ENCODE data around the gene DNAJB14. TPM values are rescaled to one million over a fixed set of nuclear protein-coding genes. Genes with fewer than 3 reads are reported as not detected.

The DNAJB14 gene
- polyA plus RNA-seq, 1 experiment, result 21.3 TPM

DNA sequence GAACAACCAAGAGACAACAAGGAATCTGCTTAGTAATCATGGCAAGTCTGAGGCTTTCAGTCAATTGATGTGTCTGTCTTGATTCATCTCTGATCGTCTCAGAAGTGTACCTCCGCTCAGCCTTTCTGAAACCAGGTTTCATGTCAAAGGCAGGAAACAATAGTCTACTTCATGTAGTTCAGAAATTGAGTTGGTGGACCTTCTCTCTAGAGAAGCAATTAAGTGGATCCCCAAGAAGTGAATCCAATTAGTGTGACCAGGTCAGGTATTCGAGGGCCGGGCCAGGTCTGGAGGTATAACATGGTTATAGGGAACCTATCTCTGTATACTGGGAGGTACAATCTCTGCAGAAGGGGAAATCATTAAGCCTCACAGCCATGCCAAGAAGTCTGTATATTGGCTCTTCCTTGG is 97.8 kb downstream of the DNAJB14 start:
- POLR2A ChIA-PET, result no interaction called here
- no peaks in the 10 kb centered on the region for H3K9me3 ChIP-seq (ENCODE audit: control insufficient read depth, insufficient read depth, low read length)
- H3K4me3 ChIP-seq (ENCODE audit: low read depth, low read length), result no peak overlapping the region
- no peak overlapping the region for H3K27ac ChIP-seq (ENCODE audit: low read depth, low read length)
- no peak for DNase-seq (ENCODE audit: low read depth, low spot score)
- CTCF ChIA-PET, result no interaction called here
- H3K27me3 ChIP-seq (ENCODE audit: control insufficient read depth, insufficient read depth, low read length), result peaks cover 5% of the 10 kb centered on the region
- TF ChIP-seq, protein P1, sequence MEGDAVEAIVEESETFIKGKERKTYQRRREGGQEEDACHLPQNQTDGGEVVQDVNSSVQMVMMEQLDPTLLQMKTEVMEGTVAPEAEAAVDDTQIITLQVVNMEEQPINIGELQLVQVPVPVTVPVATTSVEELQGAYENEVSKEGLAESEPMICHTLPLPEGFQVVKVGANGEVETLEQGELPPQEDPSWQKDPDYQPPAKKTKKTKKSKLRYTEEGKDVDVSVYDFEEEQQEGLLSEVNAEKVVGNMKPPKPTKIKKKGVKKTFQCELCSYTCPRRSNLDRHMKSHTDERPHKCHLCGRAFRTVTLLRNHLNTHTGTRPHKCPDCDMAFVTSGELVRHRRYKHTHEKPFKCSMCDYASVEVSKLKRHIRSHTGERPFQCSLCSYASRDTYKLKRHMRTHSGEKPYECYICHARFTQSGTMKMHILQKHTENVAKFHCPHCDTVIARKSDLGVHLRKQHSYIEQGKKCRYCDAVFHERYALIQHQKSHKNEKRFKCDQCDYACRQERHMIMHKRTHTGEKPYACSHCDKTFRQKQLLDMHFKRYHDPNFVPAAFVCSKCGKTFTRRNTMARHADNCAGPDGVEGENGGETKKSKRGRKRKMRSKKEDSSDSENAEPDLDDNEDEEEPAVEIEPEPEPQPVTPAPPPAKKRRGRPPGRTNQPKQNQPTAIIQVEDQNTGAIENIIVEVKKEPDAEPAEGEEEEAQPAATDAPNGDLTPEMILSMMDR (IDR thresholded peaks at IDR 0.05; ENCODE audit: low read depth, low read length), result no peak

DNA sequence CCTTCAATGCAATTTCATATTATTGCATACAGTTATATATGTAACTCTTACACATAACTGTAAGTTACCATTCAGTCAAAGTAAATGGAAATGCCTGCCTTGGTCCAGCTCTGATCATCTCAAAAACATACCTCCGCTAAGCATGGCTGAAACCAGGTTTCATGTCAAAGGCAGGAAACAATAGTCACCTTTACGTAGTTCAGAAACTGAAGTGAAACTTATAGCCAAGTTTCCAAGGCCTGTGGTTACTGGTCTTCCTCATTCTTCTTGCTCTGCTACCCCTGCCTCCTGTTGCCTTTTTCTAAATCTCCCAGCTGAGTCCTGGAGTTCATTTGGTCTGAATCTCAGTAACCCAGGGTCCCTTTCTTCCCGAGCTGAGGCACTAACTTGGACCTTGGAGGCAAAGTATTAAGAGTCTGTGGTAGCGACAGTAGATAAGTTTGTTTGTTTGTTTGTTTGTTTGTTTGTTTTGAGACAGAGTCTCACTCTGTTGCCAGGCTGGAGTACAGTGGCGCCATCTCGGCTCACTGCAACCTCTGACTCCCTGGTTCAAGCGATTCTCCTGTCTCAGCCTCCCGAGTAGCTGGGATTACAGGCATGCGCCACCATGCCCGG is 98.9 kb downstream of the DNAJB14 start:
- Histone ChIP-seq H3K27me3 (ENCODE audit: control insufficient read depth, insufficient read depth, low read length) (peaks cover 4% of the 10 kb centered on the region), H3K4me3 (ENCODE audit: low read depth, low read length) (no peak overlapping the region), H3K27ac (ENCODE audit: low read depth, low read length) (no peak overlapping the region), H3K9me3 (ENCODE audit: control insufficient read depth, insufficient read depth, low read length) (no peaks in the 10 kb centered on the region)
- TF ChIP-seq, protein P1 (IDR thresholded peaks at IDR 0.05; ENCODE audit: low read depth, low read length), result no peak
- DNase-seq (ENCODE audit: low read depth, low spot score), result no peak
- ChIA-PET POLR2A (no interaction called here), CTCF (no interaction called here)

DNA sequence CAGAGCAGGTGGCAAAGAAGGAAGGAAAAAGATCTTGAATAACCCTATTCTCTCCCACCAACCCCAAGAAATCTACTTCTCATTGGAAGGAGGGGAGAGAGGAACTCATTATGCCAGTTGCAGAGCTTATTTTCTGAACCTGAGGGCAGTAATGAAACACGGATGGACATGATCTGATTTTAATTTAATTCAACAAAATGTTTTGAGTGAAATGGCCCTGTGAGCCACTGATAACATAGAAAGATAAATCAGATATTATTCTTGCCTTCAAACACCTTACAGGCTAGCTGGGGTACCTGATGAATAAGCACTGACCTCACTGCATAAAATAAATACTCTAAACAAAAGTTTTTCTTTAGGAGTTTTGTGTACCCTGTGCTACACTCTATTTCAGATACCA is 99.5 kb downstream of the DNAJB14 start:
- ChIA-PET CTCF (no interaction called here), POLR2A (no interaction called here)
- no peak for DNase-seq (ENCODE audit: low read depth, low spot score)
- Histone ChIP-seq H3K27me3 (ENCODE audit: control insufficient read depth, insufficient read depth, low read length) (peaks cover 5% of the 10 kb centered on the region), H3K27ac (ENCODE audit: low read depth, low read length) (no peak overlapping the region), H3K9me3 (ENCODE audit: control insufficient read depth, insufficient read depth, low read length) (no peaks in the 10 kb centered on the region), H3K4me3 (ENCODE audit: low read depth, low read length) (no peak overlapping the region)
- TF ChIP-seq, protein P1 (IDR thresholded peaks at IDR 0.05; ENCODE audit: low read depth, low read length), result no peak

Other genes with a start within 250 kb of the DNAJB14 start
- not detected in 2 replicates for gene DAPP1, start 129.8 kb downstream of the DNAJB14 start, polyA plus RNA-seq (2011; rRNA removed)
- gene LAMTOR3, start 52.2 kb downstream of the DNAJB14 start, polyA plus RNA-seq (2011; rRNA removed), result 44.2 and 66.3 TPM in 2 replicates
- 355 and 447 TPM in 2 replicates for gene H2AZ1, start 3.7 kb upstream of the DNAJB14 start, polyA plus RNA-seq (2011; rRNA removed)
- 2.0 and 2.2 TPM in 2 replicates for gene DDIT4L, start 243.8 kb upstream of the DNAJB14 start, polyA plus RNA-seq (2011; rRNA removed)